ENCODE data around the gene HORMAD2. TPM values are rescaled to one million over a fixed set of nuclear protein-coding genes. Genes with fewer than 3 reads are reported as not detected.
"Not testable (repeated sequence)": the region's sequence is repeated elsewhere in the genome, so short reads cannot be mapped to it uniquely, and the experiment has no call there.

The HORMAD2 gene
- total RNA-seq, 2 experiments from 2014 or later: not detected

- CTCF ChIA-PET: no interaction called here
- POLR2A ChIA-PET: no interaction called here
These were observed 12.4 kb downstream of the HORMAD2 start for GRCh38 chr22:30092686-30093085.

- ChIA-PET POLR2A (no interaction called here), CTCF (no interaction called here)
These were observed 14.5 kb downstream of the HORMAD2 start for GRCh38 chr22:30094804-30095203.

GRCh38 chr22:30097861-30098260, 17.6 kb downstream of the HORMAD2 start:
- CTCF ChIA-PET: no interaction called here
- POLR2A ChIA-PET: no interaction called here

GRCh38 chr22:30100770-30101169, 20.5 kb downstream of the HORMAD2 start:
- POLR2A ChIA-PET, CTCF ChIA-PET: not testable (repeated sequence)

- ChIA-PET CTCF (interaction anchor here (2.4 to 5.0 kb wide), 2 partner anchors 151 to 182 kb away, joined by 11 to 31 read pairs; no protein-coding TSS in a partner anchor), POLR2A (interaction anchor here (1.1 kb wide), 1 partner anchor 163 kb away, joined by 3 read pairs; no protein-coding TSS in a partner anchor)
These were observed 24.4 kb downstream of the HORMAD2 start for GRCh38 chr22:30104501-30105156.

GRCh38 chr22:30105483-30105882, 25.2 kb downstream of the HORMAD2 start:
- CTCF ChIA-PET: interaction anchor here (2.4 to 5.0 kb wide), 2 partner anchors 150 to 181 kb away, joined by 11 to 31 read pairs; no protein-coding TSS in a partner anchor
- POLR2A ChIA-PET: interaction anchor here (1.1 kb wide), 1 partner anchor 162 kb away, joined by 3 read pairs; no protein-coding TSS in a partner anchor

GRCh38 chr22:30113494-30113893, 33.2 kb downstream of the HORMAD2 start:
- CTCF ChIA-PET: interaction anchor here (0.5 kb wide), 1 partner anchor 506 kb away, joined by 3 read pairs; no protein-coding TSS in a partner anchor
- POLR2A ChIA-PET: no interaction called here

GRCh38 chr22:30114361-30114760, 34.1 kb downstream of the HORMAD2 start:
- POLR2A ChIA-PET: no interaction called here
- CTCF ChIA-PET: interaction anchor here (0.7 to 1.1 kb wide), 2 partner anchors 142 to 173 kb away, joined by 3 to 5 read pairs; no protein-coding TSS in a partner anchor

- CTCF ChIA-PET: interaction anchor here (1.3 kb wide), 1 partner anchor 174 kb away, joined by 4 read pairs; the partner anchor contains the start of gene CASTOR1
- POLR2A ChIA-PET: no interaction called here
These were observed 35.4 kb downstream of the HORMAD2 start for GRCh38 chr22:30115705-30116104.

- ChIA-PET CTCF (interaction anchor here (0.9 to 1.3 kb wide), 2 partner anchors 8 to 173 kb away, joined by 3 to 4 read pairs; partner anchors contain the start of gene CASTOR1), POLR2A (no interaction called here)
These were observed 36.3 kb downstream of the HORMAD2 start for GRCh38 chr22:30116362-30117117.

- ChIA-PET CTCF (interaction anchor here (0.9 to 1.3 kb wide), 2 partner anchors 9 to 172 kb away, joined by 3 to 4 read pairs; partner anchors contain the start of gene CASTOR1), POLR2A (no interaction called here)
These were observed 37.0 kb downstream of the HORMAD2 start for GRCh38 chr22:30117256-30117655.

- ChIA-PET POLR2A (no interaction called here), CTCF (interaction anchor here (0.8 to 1.5 kb wide), 2 partner anchors 11 to 170 kb away, joined by 3 to 6 read pairs; no protein-coding TSS in a partner anchor)
These were observed 38.0 kb downstream of the HORMAD2 start for GRCh38 chr22:30118291-30118690.

GRCh38 chr22:30121960-30122359, 41.7 kb downstream of the HORMAD2 start:
- ChIA-PET CTCF (interaction anchor here (1.4 kb wide), 1 partner anchor 33 kb away, joined by 3 read pairs; no protein-coding TSS in a partner anchor), POLR2A (no interaction called here)

- ChIA-PET POLR2A (no interaction called here), CTCF (interaction anchor here (1.0 kb wide), 1 partner anchor 55 kb away, joined by 5 read pairs; no protein-coding TSS in a partner anchor)
These were observed 43.2 kb downstream of the HORMAD2 start for GRCh38 chr22:30123463-30123862.

- CTCF ChIA-PET: no interaction called here
- POLR2A ChIA-PET: no interaction called here
These were observed 47.5 kb downstream of the HORMAD2 start for GRCh38 chr22:30127749-30128166.

GRCh38 chr22:30128511-30128910, 48.2 kb downstream of the HORMAD2 start:
- POLR2A ChIA-PET: no interaction called here
- CTCF ChIA-PET: interaction anchor here (0.6 kb wide), 1 partner anchor 169 kb away, joined by 4 read pairs; no protein-coding TSS in a partner anchor

GRCh38 chr22:30129636-30130035, 49.4 kb downstream of the HORMAD2 start:
- ChIA-PET CTCF (no interaction called here), POLR2A (no interaction called here)

- ChIA-PET CTCF (no interaction called here), POLR2A (interaction anchor here (0.6 kb wide), 1 partner anchor 14 kb away, joined by 3 read pairs; no protein-coding TSS in a partner anchor)
These were observed 52.2 kb downstream of the HORMAD2 start for GRCh38 chr22:30132290-30132996.

GRCh38 chr22:30140414-30140813, 60.1 kb downstream of the HORMAD2 start:
- ChIA-PET CTCF (no interaction called here), POLR2A (interaction anchor here (0.7 kb wide), 1 partner anchor 1007 kb away, joined by 3 read pairs; no protein-coding TSS in a partner anchor)

- POLR2A ChIA-PET: no interaction called here
These were observed 63.0 kb downstream of the HORMAD2 start for GRCh38 chr22:30143265-30143664.

More at GRCh38 chr22:30143265-30143664, 63.0 kb downstream of the HORMAD2 start:
- CTCF ChIA-PET: no interaction called here
